Measurements from ENCODE around the gene SENP5. TPM values are rescaled to one million over a fixed set of nuclear protein-coding genes. Genes with fewer than 3 reads are reported as not detected.
"Not testable (repeated sequence)": the region's sequence is repeated elsewhere in the genome, so short reads cannot be mapped to it uniquely, and the experiment has no call there.

SENP5 gene
- total and polyA plus RNA-seq, 8 donors: 5.2 to 115 (median 38.8) TPM

GRCh38 chr3:196938576-196938975 is 70.9 kb downstream of the SENP5 start:
- WGBS, 5 donors: 84 to 92% (median 91%) methylated on average over 5 of the region's 5 CpGs

GRCh38 chr3:196941729-196942225 is 74.1 kb downstream of the SENP5 start:
- Histone ChIP-seq H3K27me3 (no peaks in the 10 kb centered on the region), H3K4me3 (peak overlapping the region; percentile 87 to 100 (median 98)), H3K36me3 (peaks cover 23 to 44% (median 39%) of the 10 kb centered on the region in 4 donors), H3K27ac (peak overlapping the region; percentile 93 to 97 (median 96)), H3K9me3 (no peaks in the 10 kb centered on the region), H3K4me1 (peaks cover 17 to 48% (median 34%) of the 10 kb centered on the region in 4 donors)
- WGBS, 5 donors: 0 to 1% (median 0%) methylated on average over 18 to 31 of the region's 31 CpGs
- intact Hi-C loops (cut with DNase I; ENCODE audit: low total_unique reads): no loop called here
- TF ChIP-seq POLR2A (IDR thresholded peaks at IDR 0.05): no peak
- TF ChIP-seq EP300 (IDR thresholded peaks at IDR 0.05): no peak
- no peak for TF ChIP-seq CTCF (IDR thresholded peaks at IDR 0.05)
- TF ChIP-seq POLR2AphosphoS5 (IDR thresholded peaks at IDR 0.05): no peak
- DNase-seq: peak in 1 of 2 donors; percentile 44

More at GRCh38 chr3:196938576-196938975, 70.9 kb downstream of the SENP5 start:
- no peak for DNase-seq
- intact Hi-C loops (cut with DNase I; ENCODE audit: low total_unique reads): no loop called here
- no peak for TF ChIP-seq POLR2A (IDR thresholded peaks at IDR 0.05)
- no peak for TF ChIP-seq CTCF (IDR thresholded peaks at IDR 0.05)
- no peak for TF ChIP-seq EP300 (IDR thresholded peaks at IDR 0.05)
- no peak for TF ChIP-seq POLR2AphosphoS5 (IDR thresholded peaks at IDR 0.05)
- no peaks in the 10 kb centered on the region for H3K9me3 ChIP-seq
- no peak overlapping the region for H3K4me3 ChIP-seq
- H3K27ac ChIP-seq: no peak overlapping the region
- peaks cover 52 to 62% (median 62%) of the 10 kb centered on the region in 4 donors for H3K36me3 ChIP-seq
- H3K27me3 ChIP-seq: no peaks in the 10 kb centered on the region
- peaks cover 13 to 33% (median 23%) of the 10 kb centered on the region in 4 donors for H3K4me1 ChIP-seq

DNA sequence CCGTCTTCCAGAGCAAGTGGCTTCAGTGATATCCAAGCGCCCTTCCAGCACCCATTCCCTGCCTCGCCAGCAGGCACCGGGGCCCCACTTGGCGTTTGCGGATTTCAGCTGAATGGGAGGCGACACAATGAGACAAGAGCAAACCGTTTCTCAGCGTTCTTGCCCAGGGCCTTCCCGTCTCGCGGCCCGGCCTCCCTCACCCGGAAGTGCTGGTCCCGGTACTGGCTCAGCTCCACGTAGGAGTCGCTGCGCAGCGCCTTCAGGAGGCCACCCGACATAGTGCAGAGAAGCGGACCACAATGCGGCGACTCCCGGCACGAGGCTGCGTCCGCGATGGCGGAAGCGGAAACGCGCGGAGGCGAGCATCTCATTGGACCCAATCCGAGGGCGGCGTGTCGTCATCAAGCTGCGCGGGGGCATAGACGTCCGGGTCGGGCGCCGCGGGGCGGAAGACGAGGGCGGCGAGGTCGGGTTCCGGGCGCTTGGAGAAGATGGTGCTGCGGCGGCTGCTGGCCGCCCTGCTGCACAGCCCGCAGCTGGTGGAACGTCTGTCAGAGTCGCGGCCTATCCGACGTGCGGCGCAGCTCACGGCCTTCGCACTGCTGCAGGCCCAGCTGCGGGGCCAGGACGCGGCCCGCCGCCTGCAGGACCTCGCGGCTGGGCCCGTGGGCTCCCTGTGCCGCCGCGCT is 74.7 kb downstream of the SENP5 start, which contains the start of gene NCBP2:
TSS of gene NCBP2 (minus strand) at position 303 of the 689 bp plus-strand sequence. CDS start at position 278, 25 bp downstream.
- H3K27ac ChIP-seq: peak within 1 kb of the TSS; percentile 93 to 97 (median 96)
- DNase-seq: peak; percentile 99
- intact Hi-C loops (cut with DNase I; ENCODE audit: low total_unique reads): no loop called here
- peaks cover 17 to 48% (median 34%) of the 10 kb centered on the region in 4 donors for H3K4me1 ChIP-seq
- WGBS, 5 donors: 0% methylated on average over 6 to 77 of the region's 77 CpGs
- no peaks in the 10 kb centered on the region for H3K27me3 ChIP-seq
- peak within 1 kb of the TSS; percentile 87 to 100 (median 98) for H3K4me3 ChIP-seq
- H3K36me3 ChIP-seq: peaks cover 17 to 38% (median 35%) of the 10 kb centered on the region in 4 donors
- peak; percentile 88 to 99 (median 93) for TF ChIP-seq POLR2AphosphoS5 (IDR thresholded peaks at IDR 0.05)
- TF ChIP-seq CTCF (IDR thresholded peaks at IDR 0.05): peak in 5 of 7 experiments; percentile 47 to 66 (median 59)
- peak in 1 of 4 donors; percentile 76 for TF ChIP-seq POLR2A (IDR thresholded peaks at IDR 0.05)
- TF ChIP-seq EP300 (IDR thresholded peaks at IDR 0.05): peak; percentile 29
- no peaks in the 10 kb centered on the region for H3K9me3 ChIP-seq

- intact Hi-C loops (cut with DNase I; ENCODE audit: low total_unique reads): no loop called here
- DNase-seq: no peak
Observed at GRCh38 chr3:196942915-196943277, 75.2 kb downstream of the SENP5 start.

GRCh38 chr3:196944037-196944790 is 76.5 kb downstream of the SENP5 start:
- H3K4me3 ChIP-seq: peak overlapping the region in 2 of 4 donors; percentile 87 to 99
- WGBS, 5 donors: 46 to 72% (median 57%) methylated on average over 12 to 14 of the region's 14 CpGs
- H3K27me3 ChIP-seq; DNase-seq; H3K9me3 ChIP-seq; intact Hi-C loops (cut with DNase I; ENCODE audit: low total_unique reads); H3K27ac ChIP-seq: not testable (repeated sequence)
- H3K4me1 ChIP-seq: peaks cover 17 to 52% (median 34%) of the 10 kb centered on the region in 4 donors
- H3K36me3 ChIP-seq: peaks cover under 1 to 23% (median 18%) of the 10 kb centered on the region in 4 donors

More at GRCh38 chr3:196942915-196943277, 75.2 kb downstream of the SENP5 start:
- Histone ChIP-seq H3K9me3 (no peaks in the 10 kb centered on the region), H3K27me3 (no peaks in the 10 kb centered on the region), H3K36me3 (peaks cover 13 to 36% (median 31%) of the 10 kb centered on the region in 4 donors), H3K4me1 (peaks cover 17 to 48% (median 34%) of the 10 kb centered on the region in 4 donors), H3K27ac (peak overlapping the region; percentile 93 to 97 (median 96)), H3K4me3 (peak overlapping the region; percentile 87 to 100 (median 98))
- no peak for TF ChIP-seq POLR2A (IDR thresholded peaks at IDR 0.05)
- WGBS, 5 donors: 0 to 1% (median 0%) methylated on average over 15 to 25 of the region's 25 CpGs
